GM19372 (cell line): ENCODE results near the gene RRP12.
"Not testable (repeated sequence)": the region's sequence is repeated elsewhere in the genome, so short reads cannot be mapped to it uniquely, and the experiment has no call there.

Source experiments
- ATAC-seq: cut with Tn5 transposase; IDR thresholded peaks from one replicate; pipeline ENCODE4 v1.9.1; 2021; ENCODE audit warnings: mild to moderate bottlenecking, low read depth, moderate library complexity; ENCODE audit not compliant: unreplicated experiment

RRP12 gene

DNA sequence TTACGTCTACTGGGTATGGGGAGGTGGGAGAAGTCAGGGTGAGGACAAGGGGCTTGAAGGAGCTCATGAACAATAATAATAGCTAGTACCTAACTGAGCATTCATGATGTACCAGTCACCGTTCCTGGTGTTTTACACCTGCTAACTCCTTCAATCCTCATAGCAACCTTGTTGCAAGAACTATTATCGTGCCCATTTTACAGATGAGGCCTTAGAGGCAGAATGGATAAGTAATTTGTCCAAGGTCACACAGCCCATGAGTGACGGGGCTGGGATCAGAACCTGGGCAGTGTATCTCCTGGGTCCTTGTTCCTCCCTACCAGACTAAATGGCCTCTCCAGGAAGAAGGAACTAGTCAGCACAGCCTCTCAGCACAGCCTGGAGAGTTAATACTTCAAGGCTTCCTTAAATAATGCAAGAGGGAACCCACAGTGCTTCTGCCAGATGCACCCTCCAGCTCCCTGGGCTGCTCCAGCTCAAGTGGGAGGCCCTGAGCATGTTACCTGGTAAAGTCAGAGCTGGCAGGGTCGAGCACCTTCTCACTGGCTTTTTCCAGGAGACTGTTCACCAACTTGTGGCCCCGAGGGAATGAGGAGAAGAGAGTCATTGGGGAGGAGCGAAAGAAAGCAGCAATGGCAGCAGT, 28.8 kb downstream of the RRP12 start:
- ATAC-seq: no peak

DNA sequence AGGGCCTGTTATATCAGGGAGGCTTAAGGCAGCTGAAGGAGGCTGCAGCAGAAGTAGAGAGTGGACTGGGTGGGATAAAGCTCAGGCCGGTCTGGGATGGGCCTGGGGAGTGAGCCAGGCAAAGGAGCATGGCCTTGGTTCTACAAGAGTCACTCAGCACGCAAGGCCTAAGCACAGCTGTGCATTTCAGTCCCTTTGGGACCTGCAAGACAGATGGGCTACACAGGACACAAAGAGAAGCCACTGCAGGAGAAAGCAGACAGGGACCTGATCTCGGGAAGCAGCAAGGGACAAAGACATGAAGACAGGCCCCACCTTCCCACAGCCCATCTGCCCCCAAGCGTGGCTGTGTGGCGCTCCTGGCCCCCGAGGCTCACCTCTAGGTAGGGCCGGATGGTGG, 29.4 kb downstream of the RRP12 start:
- no peak for ATAC-seq

DNA sequence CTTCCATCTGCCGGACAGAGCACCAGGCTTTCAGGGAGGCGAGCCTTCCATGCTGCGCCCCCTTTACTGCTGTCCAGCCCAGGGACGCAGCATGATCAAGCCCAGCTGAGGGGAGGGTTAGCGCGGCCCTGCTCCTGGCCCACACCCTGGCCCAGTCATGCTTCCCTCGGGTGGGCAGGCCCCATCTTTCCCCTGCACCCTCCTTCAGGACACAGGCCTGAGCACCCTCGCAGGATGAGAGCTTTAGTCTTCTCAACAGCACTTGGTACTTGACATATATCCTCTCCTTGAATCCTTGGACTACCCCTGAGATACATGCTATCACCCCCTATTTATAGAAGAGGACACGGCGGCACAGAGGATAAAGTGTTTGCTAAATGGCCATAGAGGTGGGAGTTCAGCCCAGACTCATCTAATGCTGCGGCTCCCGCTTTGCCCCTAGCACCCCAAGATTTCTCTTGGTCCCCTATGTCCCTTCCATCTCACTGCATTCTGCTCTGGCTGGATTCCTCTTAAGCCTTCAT, 34.0 kb downstream of the RRP12 start:
- ATAC-seq: no peak

GRCh38 chr10:97366572-97366971, 34.6 kb downstream of the RRP12 start:
- no peak for ATAC-seq

GRCh38 chr10:97365761-97366351, 35.3 kb downstream of the RRP12 start:
- ATAC-seq: no peak

GRCh38 chr10:97363071-97363470, 38.1 kb downstream of the RRP12 start:
- no peak for ATAC-seq

GRCh38 chr10:97362310-97363033, 38.7 kb downstream of the RRP12 start:
- ATAC-seq: no peak

GRCh38 chr10:97361537-97361901, 39.6 kb downstream of the RRP12 start:
- ATAC-seq: no peak

DNA sequence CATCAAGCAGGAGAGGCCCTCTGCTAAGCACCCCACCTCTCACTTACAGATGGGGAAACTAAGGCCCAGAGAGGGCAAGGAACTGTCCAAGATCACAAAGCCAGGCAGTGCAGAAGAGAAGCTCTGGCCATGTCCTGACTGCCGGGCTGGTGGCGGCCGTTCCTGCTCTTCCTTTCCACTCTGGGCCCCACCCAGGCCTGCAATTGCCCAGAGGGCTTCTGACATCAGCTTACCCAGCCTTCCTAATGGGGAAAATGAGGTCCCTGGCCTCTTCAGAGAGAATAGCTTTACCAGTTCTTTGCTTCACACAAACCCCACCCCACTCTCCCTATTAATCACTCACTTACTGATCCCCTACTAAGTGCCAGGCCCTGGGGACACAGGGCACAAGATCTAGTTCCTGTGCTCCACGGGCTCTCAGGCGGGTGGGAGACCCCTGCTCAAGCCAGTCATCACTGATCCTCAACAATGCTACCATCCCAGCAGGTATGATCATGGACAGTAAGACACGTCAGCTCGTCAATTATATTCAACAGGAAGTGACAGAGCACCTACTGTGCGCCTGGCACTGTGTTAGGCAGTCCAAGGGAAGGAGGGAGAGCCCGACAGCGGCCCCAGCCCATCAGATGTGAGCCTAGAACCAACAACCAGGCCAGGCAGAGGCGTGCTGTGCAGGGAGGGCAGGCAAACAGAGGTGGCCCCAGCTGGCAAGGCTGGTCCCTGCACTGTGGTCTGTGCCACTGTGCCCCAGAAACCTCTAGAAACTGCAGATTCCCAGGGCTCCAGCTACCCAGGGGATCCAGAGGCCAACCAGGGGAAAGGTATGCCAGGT, 40.2 kb downstream of the RRP12 start:
- no peak for ATAC-seq

GRCh38 chr10:97358781-97359180, 42.4 kb downstream of the RRP12 start:
- ATAC-seq: no peak

- ATAC-seq: no peak
Observed at GRCh38 chr10:97358349-97358748, 42.8 kb downstream of the RRP12 start.

DNA sequence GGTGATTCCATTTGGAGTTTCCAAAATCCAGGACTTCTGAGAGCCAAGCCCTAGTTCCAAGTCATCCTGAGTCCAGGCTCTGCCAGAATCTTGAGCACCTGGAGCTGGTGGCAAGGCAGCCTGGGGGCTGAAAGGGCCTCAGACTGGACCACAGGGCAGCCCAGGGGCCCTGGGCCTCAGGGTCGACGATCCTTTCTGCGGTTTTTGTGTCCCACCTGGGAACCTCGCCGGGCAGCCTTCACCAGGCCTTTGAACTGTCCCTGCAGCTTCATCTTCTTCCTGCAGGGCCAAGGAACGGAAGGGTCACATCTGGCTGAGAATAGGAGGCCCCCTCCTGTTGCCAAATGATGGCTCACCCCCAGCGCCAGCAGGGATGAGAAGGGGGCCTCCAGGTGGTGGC, 44.2 kb downstream of the RRP12 start:
- ATAC-seq: no peak

- ATAC-seq: no peak
Observed at GRCh38 chr10:97356318-97356914, 44.7 kb downstream of the RRP12 start.

DNA sequence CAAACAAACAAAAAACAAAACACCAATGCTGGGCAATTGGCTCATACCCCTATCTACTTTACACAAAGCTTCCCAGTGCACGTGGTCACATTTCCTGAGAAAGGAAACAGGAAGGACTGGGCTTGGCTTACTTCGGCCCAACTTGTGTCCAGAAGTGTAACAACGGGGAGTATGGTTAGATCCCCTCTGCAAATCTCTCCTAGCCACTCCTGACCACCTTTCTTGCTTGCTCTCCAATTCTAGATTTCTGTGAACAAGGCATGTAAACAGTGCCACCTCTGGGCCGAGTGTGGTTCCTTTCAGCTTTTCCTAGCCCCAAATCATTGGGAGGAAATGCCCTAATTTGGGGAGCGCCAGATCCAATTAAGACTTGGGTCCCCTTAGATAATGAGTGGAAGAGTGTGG, 45.6 kb downstream of the RRP12 start:
- no peak for ATAC-seq

DNA sequence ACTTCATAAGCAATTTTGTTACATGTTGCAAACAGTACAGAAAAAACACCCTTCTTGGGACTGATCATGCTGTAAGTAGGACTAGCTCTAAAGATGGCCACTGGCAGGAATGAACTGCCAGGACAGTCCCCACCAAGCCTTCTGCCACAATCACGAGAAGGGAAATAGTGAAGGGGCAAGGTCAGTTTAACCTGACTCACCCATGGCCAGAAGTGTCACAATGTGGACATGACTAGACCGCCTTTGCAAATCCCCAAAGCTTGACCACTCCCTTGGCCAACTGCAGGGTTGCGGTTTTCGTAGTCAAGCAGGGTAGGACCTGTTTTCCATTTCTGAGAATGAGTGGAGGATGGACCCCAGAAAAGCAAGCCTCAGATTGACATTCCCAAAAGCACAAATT, 47.2 kb downstream of the RRP12 start:
- ATAC-seq: no peak

- no peak for ATAC-seq
Observed at GRCh38 chr10:97349752-97350513, 51.2 kb downstream of the RRP12 start.

DNA sequence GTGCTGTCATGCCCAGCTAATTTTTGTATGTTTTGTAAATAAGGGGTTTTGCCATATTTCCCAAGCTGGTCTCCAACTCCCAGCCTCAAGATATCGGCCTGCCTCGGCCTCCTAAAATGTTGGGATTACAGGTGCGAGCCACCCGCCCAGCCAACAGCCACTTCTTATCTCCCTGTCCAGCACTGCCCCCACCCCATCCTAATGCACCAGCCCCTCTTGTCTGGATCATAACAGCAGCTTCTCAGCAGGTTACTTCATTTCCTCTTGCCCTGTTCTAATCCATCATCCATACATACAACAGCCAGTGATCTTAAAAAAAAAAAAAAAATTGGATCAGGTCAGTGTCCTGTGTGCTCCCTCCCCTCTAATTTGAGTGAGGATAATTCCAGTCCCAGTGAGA, 53.8 kb downstream of the RRP12 start:
- no peak for ATAC-seq

GRCh38 chr10:97343664-97344063, 57.5 kb downstream of the RRP12 start:
- ATAC-seq: not testable (repeated sequence)

DNA sequence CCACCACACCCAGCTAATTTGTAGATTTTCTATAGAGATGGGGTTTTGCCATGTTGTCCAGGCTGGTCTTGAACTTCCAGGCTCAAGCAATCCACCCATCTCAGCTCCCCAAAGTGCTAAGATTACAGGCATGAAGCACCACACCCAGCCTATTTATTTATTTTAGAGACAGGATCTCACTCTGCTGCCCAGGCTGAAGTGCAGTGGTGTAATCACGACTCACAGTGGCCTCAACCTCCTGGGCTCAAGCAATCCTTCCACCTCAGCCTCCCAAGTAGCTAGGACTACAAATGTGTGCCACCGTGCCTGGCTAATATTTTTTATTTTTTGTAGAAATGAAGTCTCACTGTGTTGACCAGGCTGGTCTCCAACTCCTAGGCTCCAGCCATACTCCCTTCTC, 59.7 kb downstream of the RRP12 start:
- no peak for ATAC-seq

DNA sequence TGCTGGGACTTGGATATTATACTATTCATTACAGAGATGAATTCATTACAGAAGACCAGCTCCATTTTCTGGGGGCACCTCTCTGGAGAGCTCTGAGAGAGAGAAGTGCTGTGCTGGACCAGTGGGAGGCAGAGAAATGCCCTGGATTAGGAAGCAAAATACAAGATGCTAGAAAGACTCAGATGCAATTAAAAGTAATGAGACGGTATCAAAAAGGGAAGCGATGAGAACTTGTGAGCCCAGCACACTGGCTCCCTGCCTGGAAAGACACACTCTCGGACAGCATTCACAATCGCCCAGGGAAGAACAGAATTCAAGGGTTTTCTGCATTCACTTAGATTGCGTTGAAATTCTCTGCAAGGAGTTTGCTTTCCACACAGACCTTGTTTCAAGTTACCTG, 63.1 kb downstream of the RRP12 start:
- no peak for ATAC-seq
